Adrenal gland (tissue), 5 donors: ENCODE data around the gene RAPGEF4.

Experiments used
- POLR2A ChIP-seq, 2 donors: fragments of 450-650 bp; IDR thresholded peaks; one replicate each; pipeline ENCODE4 v1.6.1; 2017; ENCODE audit warnings: antibody characterized with exemption in 2 of 2, mild to moderate bottlenecking in 2 of 2, moderate library complexity in 1 of 2
- TF ChIP-seq, protein P1 (sequence below), 6 experiments: fragments of 450-650 bp in 4 of 6; fragments of 200-600 bp in 2 of 6; sonication (generic) in 1 of 6; IDR thresholded peaks; 1 replicate in 5 of 6; 2 replicates in 1 of 6; pipeline versions ENCODE4 v1.5.1 to v1.8.0; 2016 to 2021; ENCODE audit warnings: antibody characterized with exemption in 6 of 6, mild to moderate bottlenecking in 2 of 6, moderate library complexity in 1 of 6
- donor health status: DM: no; HTN: no; CAD: no.

- TF ChIP-seq, protein P1, sequence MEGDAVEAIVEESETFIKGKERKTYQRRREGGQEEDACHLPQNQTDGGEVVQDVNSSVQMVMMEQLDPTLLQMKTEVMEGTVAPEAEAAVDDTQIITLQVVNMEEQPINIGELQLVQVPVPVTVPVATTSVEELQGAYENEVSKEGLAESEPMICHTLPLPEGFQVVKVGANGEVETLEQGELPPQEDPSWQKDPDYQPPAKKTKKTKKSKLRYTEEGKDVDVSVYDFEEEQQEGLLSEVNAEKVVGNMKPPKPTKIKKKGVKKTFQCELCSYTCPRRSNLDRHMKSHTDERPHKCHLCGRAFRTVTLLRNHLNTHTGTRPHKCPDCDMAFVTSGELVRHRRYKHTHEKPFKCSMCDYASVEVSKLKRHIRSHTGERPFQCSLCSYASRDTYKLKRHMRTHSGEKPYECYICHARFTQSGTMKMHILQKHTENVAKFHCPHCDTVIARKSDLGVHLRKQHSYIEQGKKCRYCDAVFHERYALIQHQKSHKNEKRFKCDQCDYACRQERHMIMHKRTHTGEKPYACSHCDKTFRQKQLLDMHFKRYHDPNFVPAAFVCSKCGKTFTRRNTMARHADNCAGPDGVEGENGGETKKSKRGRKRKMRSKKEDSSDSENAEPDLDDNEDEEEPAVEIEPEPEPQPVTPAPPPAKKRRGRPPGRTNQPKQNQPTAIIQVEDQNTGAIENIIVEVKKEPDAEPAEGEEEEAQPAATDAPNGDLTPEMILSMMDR (IDR thresholded peaks at IDR 0.05), result no peak
- TF ChIP-seq POLR2A (IDR thresholded peaks at IDR 0.05), result no peak
Measured at GRCh38 chr2:172878260-172878659, 142.6 kb downstream of the RAPGEF4 start.
